ENCODE data around the gene CD300H. TPM values are rescaled to one million over a fixed set of nuclear protein-coding genes. Genes with fewer than 3 reads are reported as not detected.

CD300H gene
- total RNA-seq, 1 experiment from 2014 or later = not detected

DNA sequence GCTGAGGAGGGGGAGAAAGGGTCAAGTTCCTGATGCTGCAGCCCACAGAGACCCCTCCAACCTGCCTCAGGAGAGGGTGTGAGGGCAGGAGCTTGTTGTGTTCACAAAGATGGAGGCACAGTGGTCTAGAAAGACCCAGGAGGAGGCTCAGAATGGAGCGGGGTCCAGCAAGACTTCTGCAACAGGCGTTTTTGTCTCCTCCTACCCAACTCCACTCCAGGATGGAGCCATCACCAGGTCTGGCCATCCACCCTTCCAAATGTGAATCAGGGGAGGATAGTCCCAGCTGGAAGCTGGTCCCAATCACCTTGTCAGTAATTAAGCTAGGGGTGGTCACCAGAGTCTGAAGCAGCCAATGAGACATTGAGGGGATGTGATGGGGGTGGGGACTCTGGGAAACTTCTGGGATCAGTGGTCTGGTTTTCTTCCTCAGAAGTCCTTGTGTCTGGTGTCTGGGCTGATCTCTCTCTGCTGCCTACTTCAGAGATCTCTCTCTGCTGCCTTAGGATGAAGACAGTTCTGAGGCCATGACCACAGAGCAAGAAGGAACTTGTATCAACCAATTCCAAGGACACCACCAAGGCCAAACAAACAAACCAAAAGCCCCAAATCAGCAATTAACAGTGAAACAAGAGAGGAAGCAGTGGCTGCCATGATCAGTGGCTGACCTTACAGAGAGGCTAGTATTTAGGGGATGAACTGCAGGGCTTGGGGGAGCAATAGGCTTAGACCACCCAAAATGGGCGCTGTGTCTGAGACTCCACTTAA, 50.6 kb downstream of the CD300H start:
- no TSS peak for BruUV-seq (replicated peaks)
- in situ Hi-C loops (cut with HindIII; ENCODE audit: low pct_unique_long_range_greater_than_20kb, low sequenced_read_pairs) = no loop called here
- H3K4me1 ChIP-seq (ENCODE audit: control insufficient read depth, insufficient read depth, low read length) = no peaks in the 10 kb centered on the region
- H3K27me3 ChIP-seq (ENCODE audit: control insufficient read depth, insufficient read depth, low read length) = no peaks in the 10 kb centered on the region; the same call in 1 of the 2 replicates
- ChIA-PET CTCF (no interaction called here), POLR2A (no interaction called here)
- no peaks in the 10 kb centered on the region for H3K36me3 ChIP-seq (ENCODE audit: control insufficient read depth, insufficient read depth, low read length)
- ATAC-seq (no peak), DNase-seq (ENCODE audit: low read depth, low spot score) (no peak)
- TF ChIP-seq, protein P1, sequence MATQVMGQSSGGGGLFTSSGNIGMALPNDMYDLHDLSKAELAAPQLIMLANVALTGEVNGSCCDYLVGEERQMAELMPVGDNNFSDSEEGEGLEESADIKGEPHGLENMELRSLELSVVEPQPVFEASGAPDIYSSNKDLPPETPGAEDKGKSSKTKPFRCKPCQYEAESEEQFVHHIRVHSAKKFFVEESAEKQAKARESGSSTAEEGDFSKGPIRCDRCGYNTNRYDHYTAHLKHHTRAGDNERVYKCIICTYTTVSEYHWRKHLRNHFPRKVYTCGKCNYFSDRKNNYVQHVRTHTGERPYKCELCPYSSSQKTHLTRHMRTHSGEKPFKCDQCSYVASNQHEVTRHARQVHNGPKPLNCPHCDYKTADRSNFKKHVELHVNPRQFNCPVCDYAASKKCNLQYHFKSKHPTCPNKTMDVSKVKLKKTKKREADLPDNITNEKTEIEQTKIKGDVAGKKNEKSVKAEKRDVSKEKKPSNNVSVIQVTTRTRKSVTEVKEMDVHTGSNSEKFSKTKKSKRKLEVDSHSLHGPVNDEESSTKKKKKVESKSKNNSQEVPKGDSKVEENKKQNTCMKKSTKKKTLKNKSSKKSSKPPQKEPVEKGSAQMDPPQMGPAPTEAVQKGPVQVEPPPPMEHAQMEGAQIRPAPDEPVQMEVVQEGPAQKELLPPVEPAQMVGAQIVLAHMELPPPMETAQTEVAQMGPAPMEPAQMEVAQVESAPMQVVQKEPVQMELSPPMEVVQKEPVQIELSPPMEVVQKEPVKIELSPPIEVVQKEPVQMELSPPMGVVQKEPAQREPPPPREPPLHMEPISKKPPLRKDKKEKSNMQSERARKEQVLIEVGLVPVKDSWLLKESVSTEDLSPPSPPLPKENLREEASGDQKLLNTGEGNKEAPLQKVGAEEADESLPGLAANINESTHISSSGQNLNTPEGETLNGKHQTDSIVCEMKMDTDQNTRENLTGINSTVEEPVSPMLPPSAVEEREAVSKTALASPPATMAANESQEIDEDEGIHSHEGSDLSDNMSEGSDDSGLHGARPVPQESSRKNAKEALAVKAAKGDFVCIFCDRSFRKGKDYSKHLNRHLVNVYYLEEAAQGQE (IDR thresholded peaks at IDR 0.05; ENCODE audit: insufficient read depth in 1 of 2, low read depth in 2 of 2, low read length in 1 of 2) = no peak
- TF ChIP-seq TCF7L2 (IDR thresholded peaks at IDR 0.05; ENCODE audit: low read depth, low read length) (no peak), SIN3A (IDR thresholded peaks at IDR 0.05; ENCODE audit: borderline replicate concordance, insufficient read depth, low read depth, low read length) (no peak)
- H3K9me3 ChIP-seq (ENCODE audit: control insufficient read depth, insufficient read depth, low read depth, low read length) = peaks cover 6% of the 10 kb centered on the region; the same call in 1 of the 2 replicates
- no peak overlapping the region for H3K4me3 ChIP-seq (ENCODE audit: low read depth in 2 of 2, low read length in 2 of 2)
- intact Hi-C loops (cut with micrococcal nuclease; ENCODE audit: unreplicated experiment) = no loop called here
- H3K27ac ChIP-seq (ENCODE audit: low read length) = no peak overlapping the region

DNA sequence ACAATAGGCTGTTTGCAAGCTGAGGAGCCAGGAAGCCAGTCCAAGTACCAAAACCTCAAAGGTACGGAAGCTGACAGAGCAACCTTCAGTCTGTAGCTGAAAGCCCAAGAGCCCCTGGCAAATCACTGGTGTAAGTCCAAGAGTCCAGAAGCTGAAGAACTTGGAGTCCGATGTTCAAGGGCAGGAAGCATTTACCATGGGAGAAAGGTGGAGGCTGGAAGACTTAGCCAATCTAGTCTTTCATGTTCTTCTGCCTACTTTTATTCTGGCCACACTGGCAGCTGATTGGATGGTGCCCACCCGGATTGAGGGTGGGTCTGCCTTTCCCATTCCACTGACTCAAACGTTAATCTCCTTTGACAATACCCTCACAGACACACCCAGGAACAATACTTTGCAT, 51.4 kb downstream of the CD300H start:
- ChIA-PET POLR2A (no interaction called here), CTCF (interaction anchor here (0.7 kb wide), 1 partner anchor 13 kb away, joined by 3 read pairs; no protein-coding TSS in a partner anchor)
- ATAC-seq (no peak), DNase-seq (ENCODE audit: low read depth, low spot score) (no peak)
- H3K27ac ChIP-seq (ENCODE audit: low read length) = no peak overlapping the region
- peaks cover 4% of the 10 kb centered on the region for H3K27me3 ChIP-seq (ENCODE audit: control insufficient read depth, insufficient read depth, low read length)
- H3K4me1 ChIP-seq (ENCODE audit: control insufficient read depth, insufficient read depth, low read length) = no peaks in the 10 kb centered on the region
- intact Hi-C loops (cut with micrococcal nuclease; ENCODE audit: unreplicated experiment) = no loop called here
- TF ChIP-seq TCF7L2 (IDR thresholded peaks at IDR 0.05; ENCODE audit: low read depth, low read length) = no peak
- TF ChIP-seq, protein P1 (IDR thresholded peaks at IDR 0.05; ENCODE audit: insufficient read depth in 1 of 2, low read depth in 2 of 2, low read length in 1 of 2) = no peak
- TF ChIP-seq SIN3A (IDR thresholded peaks at IDR 0.05; ENCODE audit: borderline replicate concordance, insufficient read depth, low read depth, low read length) = no peak
- TF ChIP-seq POLR2AphosphoS5 (IDR thresholded peaks at IDR 0.05; ENCODE audit: low read depth, low read length) = no peak
- TF ChIP-seq, protein P2, sequence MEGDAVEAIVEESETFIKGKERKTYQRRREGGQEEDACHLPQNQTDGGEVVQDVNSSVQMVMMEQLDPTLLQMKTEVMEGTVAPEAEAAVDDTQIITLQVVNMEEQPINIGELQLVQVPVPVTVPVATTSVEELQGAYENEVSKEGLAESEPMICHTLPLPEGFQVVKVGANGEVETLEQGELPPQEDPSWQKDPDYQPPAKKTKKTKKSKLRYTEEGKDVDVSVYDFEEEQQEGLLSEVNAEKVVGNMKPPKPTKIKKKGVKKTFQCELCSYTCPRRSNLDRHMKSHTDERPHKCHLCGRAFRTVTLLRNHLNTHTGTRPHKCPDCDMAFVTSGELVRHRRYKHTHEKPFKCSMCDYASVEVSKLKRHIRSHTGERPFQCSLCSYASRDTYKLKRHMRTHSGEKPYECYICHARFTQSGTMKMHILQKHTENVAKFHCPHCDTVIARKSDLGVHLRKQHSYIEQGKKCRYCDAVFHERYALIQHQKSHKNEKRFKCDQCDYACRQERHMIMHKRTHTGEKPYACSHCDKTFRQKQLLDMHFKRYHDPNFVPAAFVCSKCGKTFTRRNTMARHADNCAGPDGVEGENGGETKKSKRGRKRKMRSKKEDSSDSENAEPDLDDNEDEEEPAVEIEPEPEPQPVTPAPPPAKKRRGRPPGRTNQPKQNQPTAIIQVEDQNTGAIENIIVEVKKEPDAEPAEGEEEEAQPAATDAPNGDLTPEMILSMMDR (IDR thresholded peaks at IDR 0.05) = no peak
- peaks cover 6% of the 10 kb centered on the region; the same call in 1 of the 2 replicates for H3K9me3 ChIP-seq (ENCODE audit: control insufficient read depth, insufficient read depth, low read depth, low read length)
- no TSS peak for BruUV-seq (replicated peaks)
- no peak overlapping the region for H3K4me3 ChIP-seq (ENCODE audit: low read depth in 2 of 2, low read length in 2 of 2)
- H3K36me3 ChIP-seq (ENCODE audit: control insufficient read depth, insufficient read depth, low read length) = no peaks in the 10 kb centered on the region
- in situ Hi-C loops (cut with HindIII; ENCODE audit: low pct_unique_long_range_greater_than_20kb, low sequenced_read_pairs) = no loop called here
